Stimulated activated naive B cell treated with anti-CD40 and anti-IgM and Interleukin-4, amounts not matched to agents 10 μg/mL and 1 μg/mL and 100 μg/mL, for 72 hours (primary cell): ENCODE measurements around the gene CHRNB2.

ENCODE experiments used
- ATAC-seq, 2 donors: fragments of 150-1000 bp; cut with Tn5 transposase; replicated peaks; 2 replicates each; pipeline ENCODE4 v1.10.0; 2021; ENCODE audit warnings: moderate library complexity in 1 of 2
- DNase-seq: peaks from one replicate; pipeline ENCODE4 v3.0.0; 2021
- H3K27ac Mint-ChIP-seq: one replicate; pipeline ENCODE4 v1.8.0; 2022; ENCODE audit warnings: mild to moderate bottlenecking, mixed read lengths
- H3K27me3 Mint-ChIP-seq, 2 donors: one replicate each; pipeline ENCODE4 v1.8.0; 2022; ENCODE audit warnings: mixed read lengths in 2 of 2
- H3K36me3 Mint-ChIP-seq, 2 donors: one replicate each; pipeline ENCODE4 v1.8.0; 2022; ENCODE audit warnings: mixed read lengths in 2 of 2, mild to moderate bottlenecking in 1 of 2
- H3K4me1 Mint-ChIP-seq, 2 donors: one replicate each; pipeline ENCODE4 v1.8.0; 2022; ENCODE audit warnings: mixed read lengths in 2 of 2, mild to moderate bottlenecking in 1 of 2
- H3K4me3 Mint-ChIP-seq, 2 donors: one replicate each; pipeline ENCODE4 v1.8.0; 2022; ENCODE audit warnings: mild to moderate bottlenecking in 2 of 2, mixed read lengths in 2 of 2, moderate library complexity in 1 of 2
- H3K9me3 Mint-ChIP-seq, 2 donors: one replicate each; pipeline ENCODE4 v1.8.0; 2022; ENCODE audit warnings: mixed read lengths in 2 of 2, mild to moderate bottlenecking in 1 of 2

The CHRNB2 gene

GRCh38 chr1:154581766-154582165 lies 14.2 kb downstream of the CHRNB2 start:
- H3K9me3 Mint-ChIP-seq, result no peaks in the 10 kb centered on the region
- ATAC-seq (no peak), DNase-seq (no peak)
- peaks cover 17 to 25% of the 10 kb centered on the region in 2 donors for H3K4me1 Mint-ChIP-seq
- H3K27ac Mint-ChIP-seq, result peak overlapping the region; percentile 25
- H3K27me3 Mint-ChIP-seq, result no peaks in the 10 kb centered on the region
- peaks cover 42 to 55% of the 10 kb centered on the region in 2 donors for H3K36me3 Mint-ChIP-seq
- no peak overlapping the region for H3K4me3 Mint-ChIP-seq

- H3K4me1 Mint-ChIP-seq, result peaks cover 17 to 25% of the 10 kb centered on the region in 2 donors
- no peak overlapping the region for H3K4me3 Mint-ChIP-seq
- no peak for ATAC-seq
- no peak for DNase-seq
- H3K36me3 Mint-ChIP-seq, result peaks cover 48 to 67% of the 10 kb centered on the region in 2 donors
- H3K9me3 Mint-ChIP-seq, result no peaks in the 10 kb centered on the region
- no peaks in the 10 kb centered on the region for H3K27me3 Mint-ChIP-seq
- peak overlapping the region; percentile 22 for H3K27ac Mint-ChIP-seq
These were observed 15.3 kb downstream of the CHRNB2 start for GRCh38 chr1:154582885-154583284.

- ATAC-seq, result no peak
- Mint-ChIP-seq H3K4me1 (peaks cover 17 to 25% of the 10 kb centered on the region in 2 donors), H3K4me3 (no peak overlapping the region), H3K27ac (peak overlapping the region; percentile 42), H3K27me3 (no peaks in the 10 kb centered on the region), H3K9me3 (no peaks in the 10 kb centered on the region), H3K36me3 (peaks cover 49 to 68% of the 10 kb centered on the region in 2 donors)
- DNase-seq, result no peak
These were observed 16.2 kb downstream of the CHRNB2 start for GRCh38 chr1:154583773-154584172.

- no peaks in the 10 kb centered on the region for H3K27me3 Mint-ChIP-seq
- ATAC-seq (peak; percentile 74 to 85), DNase-seq (no peak)
- H3K36me3 Mint-ChIP-seq, result peaks cover 52 to 68% of the 10 kb centered on the region in 2 donors
- no peak overlapping the region for H3K27ac Mint-ChIP-seq
- H3K4me1 Mint-ChIP-seq, result peaks cover 17 to 25% of the 10 kb centered on the region in 2 donors
- H3K4me3 Mint-ChIP-seq, result no peak overlapping the region
- H3K9me3 Mint-ChIP-seq, result no peaks in the 10 kb centered on the region
These were observed 16.9 kb downstream of the CHRNB2 start for GRCh38 chr1:154584267-154584994.

- ATAC-seq (no peak), DNase-seq (no peak)
- Mint-ChIP-seq H3K27me3 (no peaks in the 10 kb centered on the region), H3K36me3 (peaks cover 56 to 69% of the 10 kb centered on the region in 2 donors), H3K4me3 (no peak overlapping the region), H3K4me1 (peaks cover 15 to 25% of the 10 kb centered on the region in 2 donors), H3K9me3 (no peaks in the 10 kb centered on the region), H3K27ac (peak overlapping the region; percentile 60)
These were observed 18.7 kb downstream of the CHRNB2 start for GRCh38 chr1:154586231-154586630.

- DNase-seq, result no peak
- H3K4me1 Mint-ChIP-seq, result peaks cover 15 to 25% of the 10 kb centered on the region in 2 donors
- H3K9me3 Mint-ChIP-seq, result no peaks in the 10 kb centered on the region
- H3K4me3 Mint-ChIP-seq, result no peak overlapping the region
- ATAC-seq, result no peak
- peaks cover 59 to 73% of the 10 kb centered on the region in 2 donors for H3K36me3 Mint-ChIP-seq
- no peaks in the 10 kb centered on the region for H3K27me3 Mint-ChIP-seq
- peak overlapping the region; percentile 60 for H3K27ac Mint-ChIP-seq
These were observed 19.1 kb downstream of the CHRNB2 start for GRCh38 chr1:154586641-154587040.

GRCh38 chr1:154589780-154590179 lies 22.2 kb downstream of the CHRNB2 start:
- Mint-ChIP-seq H3K4me3 (no peak overlapping the region), H3K36me3 (peaks cover 64 to 78% of the 10 kb centered on the region in 2 donors), H3K27me3 (no peaks in the 10 kb centered on the region), H3K27ac (peak overlapping the region; percentile 43), H3K4me1 (peaks cover 10 to 16% of the 10 kb centered on the region in 2 donors), H3K9me3 (no peaks in the 10 kb centered on the region)
- ATAC-seq (no peak), DNase-seq (no peak)

GRCh38 chr1:154590756-154591155 lies 23.2 kb downstream of the CHRNB2 start:
- no peaks in the 10 kb centered on the region for H3K27me3 Mint-ChIP-seq
- DNase-seq (no peak), ATAC-seq (no peak)
- no peak overlapping the region for H3K27ac Mint-ChIP-seq
- H3K4me1 Mint-ChIP-seq, result peaks cover under 1 to 6% of the 10 kb centered on the region in 2 donors
- H3K36me3 Mint-ChIP-seq, result peaks cover 57 to 72% of the 10 kb centered on the region in 2 donors
- no peaks in the 10 kb centered on the region for H3K9me3 Mint-ChIP-seq
- no peak overlapping the region for H3K4me3 Mint-ChIP-seq

- DNase-seq (no peak), ATAC-seq (no peak)
- Mint-ChIP-seq H3K27ac (no peak overlapping the region), H3K9me3 (no peaks in the 10 kb centered on the region), H3K36me3 (peaks cover 52 to 67% of the 10 kb centered on the region in 2 donors), H3K4me1 (peaks cover 0 to 2% of the 10 kb centered on the region in 2 donors), H3K4me3 (no peak overlapping the region), H3K27me3 (no peaks in the 10 kb centered on the region)
These were observed 23.6 kb downstream of the CHRNB2 start for GRCh38 chr1:154591206-154591605.

GRCh38 chr1:154593390-154593789 lies 25.8 kb downstream of the CHRNB2 start:
- ATAC-seq, result no peak
- no peak for DNase-seq
- no peaks in the 10 kb centered on the region for H3K27me3 Mint-ChIP-seq
- no peaks in the 10 kb centered on the region for H3K9me3 Mint-ChIP-seq
- H3K4me3 Mint-ChIP-seq, result no peak overlapping the region
- H3K27ac Mint-ChIP-seq, result no peak overlapping the region
- peaks cover 53 to 56% of the 10 kb centered on the region in 2 donors for H3K36me3 Mint-ChIP-seq
- H3K4me1 Mint-ChIP-seq, result peaks cover 0 to 14% of the 10 kb centered on the region in 2 donors

- Mint-ChIP-seq H3K27me3 (no peaks in the 10 kb centered on the region), H3K4me1 (peaks cover 5 to 26% of the 10 kb centered on the region in 2 donors), H3K27ac (no peak overlapping the region), H3K4me3 (no peak overlapping the region), H3K36me3 (peaks cover 44 to 50% of the 10 kb centered on the region in 2 donors), H3K9me3 (no peaks in the 10 kb centered on the region)
- DNase-seq, result no peak
- no peak for ATAC-seq
These were observed 27.2 kb downstream of the CHRNB2 start for GRCh38 chr1:154594811-154595210.

- Mint-ChIP-seq H3K4me3 (no peak overlapping the region), H3K9me3 (no peaks in the 10 kb centered on the region), H3K27ac (no peak overlapping the region), H3K4me1 (peaks cover 11 to 34% of the 10 kb centered on the region in 2 donors), H3K36me3 (peaks cover 47 to 55% of the 10 kb centered on the region in 2 donors), H3K27me3 (no peaks in the 10 kb centered on the region)
- DNase-seq, result no peak
- no peak for ATAC-seq
These were observed 28.0 kb downstream of the CHRNB2 start for GRCh38 chr1:154595621-154596020.

GRCh38 chr1:154598871-154599635 lies 31.5 kb downstream of the CHRNB2 start:
- peaks cover 42 to 48% of the 10 kb centered on the region in 2 donors for H3K36me3 Mint-ChIP-seq
- ATAC-seq (no peak), DNase-seq (no peak)
- no peak overlapping the region for H3K4me3 Mint-ChIP-seq
- H3K4me1 Mint-ChIP-seq, result peaks cover 19 to 54% of the 10 kb centered on the region in 2 donors
- H3K9me3 Mint-ChIP-seq, result no peaks in the 10 kb centered on the region
- peak overlapping the region; percentile 56 for H3K27ac Mint-ChIP-seq
- H3K27me3 Mint-ChIP-seq, result no peaks in the 10 kb centered on the region

GRCh38 chr1:154599658-154600057 lies 32.1 kb downstream of the CHRNB2 start:
- peaks cover 25 to 60% of the 10 kb centered on the region in 2 donors for H3K4me1 Mint-ChIP-seq
- ATAC-seq (no peak), DNase-seq (no peak)
- H3K9me3 Mint-ChIP-seq, result no peaks in the 10 kb centered on the region
- no peak overlapping the region for H3K4me3 Mint-ChIP-seq
- peak overlapping the region; percentile 43 for H3K27ac Mint-ChIP-seq
- no peaks in the 10 kb centered on the region for H3K27me3 Mint-ChIP-seq
- peaks cover 38 to 48% of the 10 kb centered on the region in 2 donors for H3K36me3 Mint-ChIP-seq
